NB4 (cell line): ENCODE results near the gene KCNJ12.

Experiments used
- CTCF ChIP-seq: IDR thresholded peaks from one replicate; pipeline ENCODE4 v1.5.1; 2012; ENCODE audit warnings: low read depth, low read length
- POLR2A ChIP-seq: IDR thresholded peaks from 2 replicates; pipeline ENCODE4 v1.6.1; 2011; ENCODE audit warnings: mild to moderate bottlenecking; ENCODE audit not compliant: insufficient read length; ENCODE audit errors: extremely low read depth

DNA sequence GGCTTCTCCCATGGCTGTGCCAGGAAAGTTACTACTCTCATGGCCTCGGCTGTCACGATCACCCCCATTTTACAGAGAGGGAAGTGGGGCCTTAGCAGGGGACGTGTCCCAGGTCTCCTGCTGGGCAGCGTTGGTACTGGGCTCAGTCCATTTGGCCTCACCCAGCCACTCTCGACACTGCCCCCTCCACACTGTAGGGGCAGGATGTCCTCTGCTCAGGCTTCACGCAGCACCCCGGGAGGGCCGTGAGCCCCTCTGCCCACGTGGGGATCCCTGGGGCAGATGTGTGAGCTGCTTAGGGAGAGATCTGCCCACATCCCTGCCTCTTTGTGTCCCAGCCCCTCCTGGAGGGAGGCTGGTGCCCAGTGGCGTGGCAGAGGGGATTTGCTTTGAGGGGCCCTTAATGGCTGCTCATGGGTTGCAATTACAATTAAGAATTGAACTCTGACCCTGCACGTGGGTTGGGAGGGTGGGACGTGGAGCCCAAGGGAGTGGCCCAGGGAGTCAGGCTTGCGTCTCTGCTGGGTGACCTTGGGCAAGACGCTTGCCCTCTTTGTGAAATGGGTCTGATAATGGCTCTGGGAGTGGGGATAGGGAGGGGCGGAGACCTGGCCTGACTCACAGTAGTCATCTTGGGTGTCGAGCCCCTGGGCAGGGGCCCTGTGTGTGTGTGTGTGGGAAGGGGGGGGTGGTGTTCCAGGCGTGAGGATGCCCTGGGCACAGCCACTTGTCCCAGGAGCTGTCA lies 2.3 kb upstream of the KCNJ12 start:
- TF ChIP-seq CTCF (no peak), POLR2A (no peak)
